Measurements from ENCODE around the gene HOXC12. TPM values are rescaled to one million over a fixed set of nuclear protein-coding genes. Genes with fewer than 3 reads are reported as not detected.

Gene HOXC12
- total RNA-seq, 6 experiments from 2014 or later: not detected

GRCh38 chr12:53964315-53964713 lies 9.6 kb downstream of the HOXC12 start:
- 9% methylated on average over 2 of the region's 2 CpGs for WGBS (ENCODE audit: insufficient coverage, low coverage, low lambda C conversion rate, missing lambda C conversion rate)
- DNase-seq (no peak), ATAC-seq (no peak)
- Histone ChIP-seq H3K4me3 (no peak overlapping the region), H3K36me3 (no peaks in the 10 kb centered on the region), H3K27ac (no peak overlapping the region), H3K4me1 (no peaks in the 10 kb centered on the region), H3K27me3 (peaks cover 22 to 59% of the 10 kb centered on the region in 2 donors), H3K9me3 (no peaks in the 10 kb centered on the region)
- intact Hi-C loops (cut with DNase I): no loop called here
- TF ChIP-seq POLR2A (IDR thresholded peaks at IDR 0.05): no peak
- TF ChIP-seq, protein P1, sequence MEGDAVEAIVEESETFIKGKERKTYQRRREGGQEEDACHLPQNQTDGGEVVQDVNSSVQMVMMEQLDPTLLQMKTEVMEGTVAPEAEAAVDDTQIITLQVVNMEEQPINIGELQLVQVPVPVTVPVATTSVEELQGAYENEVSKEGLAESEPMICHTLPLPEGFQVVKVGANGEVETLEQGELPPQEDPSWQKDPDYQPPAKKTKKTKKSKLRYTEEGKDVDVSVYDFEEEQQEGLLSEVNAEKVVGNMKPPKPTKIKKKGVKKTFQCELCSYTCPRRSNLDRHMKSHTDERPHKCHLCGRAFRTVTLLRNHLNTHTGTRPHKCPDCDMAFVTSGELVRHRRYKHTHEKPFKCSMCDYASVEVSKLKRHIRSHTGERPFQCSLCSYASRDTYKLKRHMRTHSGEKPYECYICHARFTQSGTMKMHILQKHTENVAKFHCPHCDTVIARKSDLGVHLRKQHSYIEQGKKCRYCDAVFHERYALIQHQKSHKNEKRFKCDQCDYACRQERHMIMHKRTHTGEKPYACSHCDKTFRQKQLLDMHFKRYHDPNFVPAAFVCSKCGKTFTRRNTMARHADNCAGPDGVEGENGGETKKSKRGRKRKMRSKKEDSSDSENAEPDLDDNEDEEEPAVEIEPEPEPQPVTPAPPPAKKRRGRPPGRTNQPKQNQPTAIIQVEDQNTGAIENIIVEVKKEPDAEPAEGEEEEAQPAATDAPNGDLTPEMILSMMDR (IDR thresholded peaks at IDR 0.05): no peak

DNA sequence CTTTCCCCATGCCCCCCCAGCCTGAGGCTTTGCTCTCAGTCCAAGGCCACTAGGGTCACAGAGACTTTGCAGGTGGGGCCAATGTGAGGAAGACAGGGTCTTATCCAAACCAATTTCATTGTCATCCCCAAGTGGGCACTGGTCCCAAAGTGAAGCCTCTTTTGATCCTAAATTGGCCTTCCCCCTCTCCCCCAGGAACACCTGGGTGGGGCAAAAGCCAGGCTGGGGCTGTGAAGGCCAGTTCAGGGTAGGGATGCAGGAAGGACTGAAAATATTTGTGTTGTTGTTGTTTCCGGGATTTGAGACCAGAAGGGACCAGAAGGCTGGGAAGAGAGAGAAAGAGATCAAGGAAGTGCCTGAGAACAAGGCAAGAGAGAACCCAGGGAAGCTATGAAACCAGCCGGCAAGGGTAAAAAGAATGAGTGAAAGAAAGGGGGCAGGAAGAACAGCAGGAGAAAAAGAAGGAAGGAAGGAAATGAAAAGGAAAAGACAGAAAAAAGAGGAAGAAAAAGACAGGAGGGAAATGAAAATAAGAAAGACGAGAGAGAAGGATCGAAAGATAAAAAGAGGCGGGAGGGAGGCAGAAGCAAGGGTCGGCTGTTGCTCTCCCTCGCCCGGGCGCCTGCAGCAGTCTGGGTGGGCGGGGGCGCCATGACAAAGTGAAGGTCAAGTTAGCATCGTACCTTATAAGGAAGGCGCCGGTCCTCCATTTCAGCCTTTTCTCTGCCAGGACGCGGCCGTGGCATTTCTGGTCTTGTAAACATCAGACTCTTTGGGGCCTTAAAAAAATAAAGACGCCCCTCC lies 10.8 kb downstream of the HOXC12 start:
- Histone ChIP-seq H3K36me3 (no peaks in the 10 kb centered on the region), H3K4me3 (no peak overlapping the region), H3K4me1 (no peaks in the 10 kb centered on the region), H3K9me3 (no peaks in the 10 kb centered on the region), H3K27ac (no peak overlapping the region), H3K27me3 (peaks cover 20 to 65% of the 10 kb centered on the region in 2 donors)
- intact Hi-C loops (cut with DNase I): no loop called here
- TF ChIP-seq, protein P1 (IDR thresholded peaks at IDR 0.05): no peak
- no peak for TF ChIP-seq POLR2A (IDR thresholded peaks at IDR 0.05)
- 3% methylated on average over 11 of the region's 18 CpGs for WGBS (ENCODE audit: insufficient coverage, low coverage, low lambda C conversion rate, missing lambda C conversion rate)
- no peak for ATAC-seq
- no peak for DNase-seq

- Histone ChIP-seq H3K4me1 (no peaks in the 10 kb centered on the region), H3K4me3 (no peak overlapping the region), H3K36me3 (no peaks in the 10 kb centered on the region), H3K9me3 (no peaks in the 10 kb centered on the region), H3K27ac (no peak overlapping the region), H3K27me3 (peaks cover 14 to 64% of the 10 kb centered on the region in 2 donors)
- WGBS (ENCODE audit: insufficient coverage, low coverage, low lambda C conversion rate, missing lambda C conversion rate): 4% methylated on average over 15 of the region's 15 CpGs
- intact Hi-C loops (cut with DNase I): no loop called here
- ATAC-seq (no peak), DNase-seq (no peak)
- TF ChIP-seq, protein P1 (IDR thresholded peaks at IDR 0.05): no peak
- no peak for TF ChIP-seq POLR2A (IDR thresholded peaks at IDR 0.05)
These were observed 11.3 kb downstream of the HOXC12 start for GRCh38 chr12:53966085-53966384.

DNA sequence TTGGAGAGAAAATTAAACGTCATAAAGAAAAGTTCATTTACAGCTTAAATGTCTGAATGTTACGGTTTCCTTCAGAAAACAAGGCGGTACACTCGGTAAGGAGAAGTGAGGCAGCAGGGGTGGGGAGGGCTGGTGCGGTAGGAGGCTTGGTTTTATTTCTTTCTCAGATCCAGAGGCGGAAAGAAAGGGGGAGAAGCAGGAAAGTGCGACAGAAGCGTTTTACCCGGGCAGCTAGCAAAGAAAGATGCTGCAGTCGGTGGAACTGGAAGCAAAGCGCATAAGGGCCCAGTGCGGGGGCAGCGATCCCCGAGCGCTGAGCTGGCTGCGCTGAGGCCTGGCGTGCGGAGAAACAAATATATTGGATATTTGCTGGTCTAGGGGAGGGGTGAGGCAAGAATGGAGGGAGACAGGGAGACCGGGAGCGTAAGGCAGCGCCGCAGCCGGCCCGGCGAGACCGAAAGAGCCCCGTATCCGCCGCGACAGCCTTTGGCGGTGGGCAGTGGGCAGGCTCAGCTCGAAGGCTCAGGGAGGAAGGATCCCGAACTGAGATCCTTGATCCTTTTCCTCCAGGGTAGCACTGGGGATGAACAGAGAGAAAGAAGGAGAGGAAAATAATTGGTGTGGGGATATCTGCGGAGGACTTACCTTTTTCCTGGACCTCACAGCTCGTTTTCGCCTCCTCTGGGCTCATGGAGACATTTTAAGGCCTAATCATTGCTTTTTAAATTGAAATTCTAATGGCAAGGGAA lies 11.9 kb downstream of the HOXC12 start:
- Histone ChIP-seq H3K9me3 (no peaks in the 10 kb centered on the region), H3K27ac (no peak overlapping the region), H3K36me3 (no peaks in the 10 kb centered on the region), H3K4me1 (no peaks in the 10 kb centered on the region), H3K27me3 (peaks cover 11 to 58% of the 10 kb centered on the region in 2 donors), H3K4me3 (no peak overlapping the region)
- intact Hi-C loops (cut with DNase I): no loop called here
- DNase-seq (no peak), ATAC-seq (no peak)
- 5% methylated on average over 33 of the region's 36 CpGs for WGBS (ENCODE audit: insufficient coverage, low coverage, low lambda C conversion rate, missing lambda C conversion rate)
- TF ChIP-seq POLR2A (IDR thresholded peaks at IDR 0.05): no peak
- TF ChIP-seq, protein P1 (IDR thresholded peaks at IDR 0.05): no peak

All from right lobe of liver (tissue), 6 donors.